GM21423 (cell line): ENCODE data around the gene CRIP1.

ENCODE experiments used
- ATAC-seq: cut with Tn5 transposase; IDR thresholded peaks from one replicate; pipeline ENCODE4 v1.9.1; 2021; ENCODE audit warnings: mild to moderate bottlenecking, moderate library complexity; ENCODE audit not compliant: unreplicated experiment

Gene CRIP1

GRCh38 chr14:105492031-105492970, 5.6 kb downstream of the CRIP1 start:
- no peak for ATAC-seq

GRCh38 chr14:105492971-105493871, 6.5 kb downstream of the CRIP1 start:
- ATAC-seq: no peak

- ATAC-seq: no peak
Measured at GRCh38 chr14:105493921-105494605, 7.4 kb downstream of the CRIP1 start.

DNA sequence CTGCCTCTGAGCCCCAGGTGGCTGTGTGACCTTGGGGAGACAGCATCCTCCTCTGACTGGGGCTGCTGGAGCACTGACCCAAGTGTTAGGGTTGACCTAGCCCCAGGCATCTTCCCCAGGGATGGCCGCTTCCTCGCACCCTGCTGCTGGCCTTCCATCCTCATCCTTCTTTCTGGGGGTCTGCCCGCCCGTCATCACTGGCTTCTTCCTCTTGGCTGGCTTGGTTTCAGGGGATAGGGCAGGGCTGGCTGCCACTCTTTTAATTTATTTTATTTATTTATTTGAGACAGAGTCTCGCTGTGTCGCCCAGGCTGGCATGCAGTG, 7.9 kb downstream of the CRIP1 start:
- no peak for ATAC-seq

GRCh38 chr14:105495101-105495989, 8.7 kb downstream of the CRIP1 start:
- ATAC-seq: no peak

GRCh38 chr14:105495990-105496830, 9.5 kb downstream of the CRIP1 start:
- no peak for ATAC-seq

DNA sequence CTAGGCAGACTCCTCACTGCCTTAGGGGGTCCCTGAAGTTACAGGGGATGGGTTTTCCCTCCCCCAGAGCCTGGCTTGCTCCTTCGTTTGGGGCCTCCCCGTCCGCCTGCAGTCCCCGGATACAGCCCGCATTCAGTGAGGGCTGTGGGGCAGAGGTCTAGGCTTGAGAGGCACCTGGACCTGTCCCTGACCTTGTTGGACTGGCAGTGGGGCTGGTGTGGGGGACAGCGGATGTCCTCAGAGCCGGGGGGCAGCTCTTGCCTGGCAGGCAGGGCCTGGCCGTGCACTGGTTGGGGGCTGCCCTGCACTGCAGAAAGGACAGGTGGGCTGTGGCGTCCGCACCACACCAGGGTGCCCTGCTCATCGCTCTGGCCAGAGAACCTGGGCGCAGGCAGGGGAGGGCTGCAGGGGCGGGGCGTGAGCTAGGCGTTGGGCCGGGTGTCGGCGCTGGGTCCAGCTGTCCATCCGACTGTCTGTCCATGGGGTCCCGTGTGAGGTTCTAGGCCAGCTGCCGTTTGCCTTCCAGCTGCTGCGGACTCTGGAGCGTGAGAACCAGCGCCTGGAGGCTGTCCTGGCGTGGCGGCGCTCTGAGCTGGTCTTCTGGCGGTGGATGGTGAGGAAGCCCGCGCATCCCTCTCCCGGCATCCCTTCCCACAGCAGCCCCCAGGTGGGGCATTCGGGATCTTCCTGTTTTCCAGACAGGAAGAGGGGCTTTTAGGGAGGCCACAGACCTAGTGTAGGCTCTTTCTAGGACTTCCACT, 10.3 kb downstream of the CRIP1 start:
- no peak for ATAC-seq

- ATAC-seq: no peak
Measured at GRCh38 chr14:105497671-105498429, 11.2 kb downstream of the CRIP1 start.

DNA sequence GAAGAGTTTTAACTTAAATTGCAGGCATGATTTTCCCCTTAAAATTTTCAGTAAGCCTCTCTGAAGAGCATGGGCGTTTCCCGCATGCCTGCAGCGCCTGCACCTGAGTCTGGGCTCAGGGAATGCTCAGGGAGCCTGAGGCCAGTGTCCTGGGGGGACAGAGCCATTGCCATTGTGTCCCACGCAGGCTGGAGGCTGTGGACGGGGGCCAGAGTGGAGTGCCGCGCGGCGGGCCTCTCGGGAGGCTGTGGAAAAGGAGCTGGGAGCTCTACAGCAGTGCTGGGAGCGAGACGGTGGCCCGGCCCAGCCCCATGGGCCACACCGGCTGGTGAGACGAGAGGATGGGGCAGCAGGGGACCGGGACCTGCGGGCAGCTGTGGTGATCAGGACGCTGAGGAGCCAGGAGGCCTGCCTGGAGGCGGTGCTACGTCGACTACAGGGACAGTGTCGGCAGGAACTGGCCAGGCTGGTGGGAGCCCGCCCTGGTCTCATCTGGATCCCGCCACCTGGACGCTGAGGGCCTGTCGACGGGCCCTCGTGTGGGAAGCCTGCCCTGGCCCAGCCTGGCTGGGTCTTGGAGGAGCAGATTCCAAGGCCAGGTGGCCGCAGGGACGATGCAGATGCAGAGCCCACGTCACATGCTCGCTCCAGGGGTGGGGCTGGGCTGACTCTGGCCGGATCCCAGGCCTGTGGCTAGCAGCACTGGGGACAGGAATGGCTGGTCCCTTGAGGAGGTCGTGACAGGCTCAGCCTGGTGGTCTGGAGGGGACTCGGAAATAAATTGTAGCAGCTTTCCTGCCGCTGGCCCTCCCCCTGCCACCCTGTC, 12.0 kb downstream of the CRIP1 start:
- no peak for ATAC-seq

GRCh38 chr14:105499256-105500035, 12.8 kb downstream of the CRIP1 start:
- ATAC-seq: no peak

GRCh38 chr14:105500036-105500725, 13.5 kb downstream of the CRIP1 start:
- no peak for ATAC-seq

- ATAC-seq: no peak
Measured at GRCh38 chr14:105500726-105501101, 14.0 kb downstream of the CRIP1 start.

DNA sequence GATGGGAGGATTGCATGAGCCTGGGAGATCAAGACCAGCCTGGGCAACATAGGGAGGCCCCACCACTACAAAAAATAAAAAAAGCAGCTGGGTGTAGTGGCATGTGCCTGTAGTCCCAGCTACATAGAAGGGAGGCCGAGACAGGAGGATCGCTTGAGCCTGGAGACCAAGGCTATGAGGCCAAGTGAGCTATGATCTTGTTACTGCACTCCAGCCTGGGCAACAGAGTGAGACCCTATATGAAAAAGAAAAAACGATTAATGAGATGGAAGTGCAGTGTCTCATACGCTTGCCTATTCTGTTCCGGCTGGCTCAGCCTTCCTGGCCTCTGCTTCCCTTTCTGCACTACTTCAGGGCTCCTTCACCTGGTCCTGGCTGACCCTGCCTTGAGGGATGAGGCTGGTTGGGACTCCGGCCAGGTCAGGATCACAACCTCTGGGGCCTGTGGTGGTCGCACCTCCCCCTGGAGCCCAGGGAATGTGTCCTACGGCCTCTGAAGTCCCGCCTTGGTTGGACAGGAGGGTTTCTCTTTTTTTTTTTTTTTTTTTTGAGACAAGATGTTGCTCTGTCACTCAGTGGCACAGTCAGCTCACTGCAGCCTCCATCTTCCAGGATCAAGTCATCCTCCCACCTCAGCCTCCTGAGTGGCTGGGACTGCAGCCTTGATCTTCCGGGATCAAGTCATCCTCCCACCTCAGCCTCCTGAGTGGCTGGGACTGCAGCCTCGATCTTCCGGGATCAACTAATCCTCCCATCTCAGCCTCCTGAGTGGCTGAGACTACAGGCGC, 15.0 kb downstream of the CRIP1 start:
- ATAC-seq: no peak

- no peak for ATAC-seq
Measured at GRCh38 chr14:105502446-105503295, 16.0 kb downstream of the CRIP1 start.
